Muscle of leg (tissue), 11 donors: ENCODE data around the gene PELI1. TPM values are rescaled to one million over a fixed set of nuclear protein-coding genes. Genes with fewer than 3 reads are reported as not detected.
"Not testable (repeated sequence)": the region's sequence is repeated elsewhere in the genome, so short reads cannot be mapped to it uniquely, and the experiment has no call there.

Source experiments
- DNase-seq: peaks from one replicate; pipeline ENCODE4 v3.0.0; 2013
- H3K27ac ChIP-seq: one replicate; pipeline ENCODE4 v1.5.1; 2013; ENCODE audit warnings: mild to moderate bottlenecking, low read length, control low read depth
- H3K27me3 ChIP-seq: one replicate; pipeline ENCODE4 v1.6.1; 2013; ENCODE audit warnings: low read length; ENCODE audit not compliant: control insufficient read depth, insufficient read depth
- H3K36me3 ChIP-seq: one replicate; pipeline ENCODE4 v1.6.1; 2013; ENCODE audit warnings: low read length; ENCODE audit not compliant: control insufficient read depth, insufficient read depth
- H3K4me1 ChIP-seq: one replicate; pipeline ENCODE4 v1.6.1; 2013; ENCODE audit warnings: low read length; ENCODE audit not compliant: control insufficient read depth, insufficient read depth
- H3K4me3 ChIP-seq: one replicate; pipeline ENCODE4 v1.5.1; 2013; ENCODE audit warnings: low read length, control low read depth
- H3K9me3 ChIP-seq: replicated peaks from 2 replicates; pipeline ENCODE4 v1.6.1; 2013; ENCODE audit warnings: low read depth, low read length; ENCODE audit not compliant: control insufficient read depth
- WGBS: methylation state at CpG from one replicate; pipeline ENCODE4 v1.1.5; 2013; ENCODE audit warnings: missing lambda C conversion rate; ENCODE audit not compliant: insufficient coverage; 5-methylcytosine and 5-hydroxymethylcytosine counted together
- polyA plus RNA-seq, 8 donors: library from polyadenylated mRNA; unstranded; fragments of 120-200 nt; gene quantifications; one replicate each; pipeline versions ENCODE4 v1.2.1 to v1.2.3, GENCODE V29; 2013; ENCODE audit warnings: inconsistent platforms in 1 of 8, low replicate concordance in 1 of 8; ENCODE audit not compliant: insufficient read length in 8 of 8, insufficient read depth in 1 of 8
- total RNA-seq: library from RNA; stranded (reverse); fragments of 120-200 nt; gene quantifications from one replicate; pipeline ENCODE4 v1.2.4, GENCODE V29; 2013

Gene PELI1
- total and polyA plus RNA-seq, 9 donors: 12.2 to 24.2 (median 17.9) TPM

- Histone ChIP-seq H3K36me3 (peaks cover 28% of the 10 kb centered on the region), H3K9me3 (no peaks in the 10 kb centered on the region), H3K27me3 (no peaks in the 10 kb centered on the region), H3K4me3 (no peak overlapping the region), H3K4me1 (no peaks in the 10 kb centered on the region), H3K27ac (no peak overlapping the region)
- DNase-seq: no peak
- WGBS: 77% methylated on average over 3 of the region's 4 CpGs
Observed at GRCh38 chr2:64093341-64093740, 50.9 kb downstream of the PELI1 start.

GRCh38 chr2:64092502-64092901 lies 51.7 kb downstream of the PELI1 start:
- no peak overlapping the region for H3K27ac ChIP-seq
- DNase-seq: no peak
- peaks cover 28% of the 10 kb centered on the region for H3K36me3 ChIP-seq
- no CpG with 5 or more reads among the region's 4 CpGs for WGBS
- no peaks in the 10 kb centered on the region for H3K4me1 ChIP-seq
- no peaks in the 10 kb centered on the region for H3K9me3 ChIP-seq
- H3K4me3 ChIP-seq: no peak overlapping the region
- H3K27me3 ChIP-seq: no peaks in the 10 kb centered on the region

GRCh38 chr2:64090264-64090663 lies 54.0 kb downstream of the PELI1 start:
- H3K27me3 ChIP-seq: no peaks in the 10 kb centered on the region
- 89% methylated on average over 2 of the region's 2 CpGs for whole genome bisulfite sequencing
- H3K27ac ChIP-seq: no peak overlapping the region
- H3K4me1 ChIP-seq: no peaks in the 10 kb centered on the region
- peaks cover 19% of the 10 kb centered on the region for H3K36me3 ChIP-seq
- no peak for DNase-seq
- no peaks in the 10 kb centered on the region for H3K9me3 ChIP-seq
- no peak overlapping the region for H3K4me3 ChIP-seq

- Histone ChIP-seq H3K27me3 (no peaks in the 10 kb centered on the region), H3K4me3 (no peak overlapping the region), H3K9me3 (no peaks in the 10 kb centered on the region), H3K4me1 (no peaks in the 10 kb centered on the region), H3K27ac (no peak overlapping the region), H3K36me3 (peaks cover 9% of the 10 kb centered on the region)
- no peak for DNase-seq
- 86% methylated on average over 6 of the region's 6 CpGs for WGBS
Observed at GRCh38 chr2:64086347-64087082, 57.7 kb downstream of the PELI1 start.

- H3K27ac ChIP-seq: no peak overlapping the region
- H3K4me1 ChIP-seq: no peaks in the 10 kb centered on the region
- no CpG with 5 or more reads among the region's 2 CpGs for WGBS
Observed at GRCh38 chr2:64085936-64086335, 58.3 kb downstream of the PELI1 start.

GRCh38 chr2:64081046-64081445 lies 63.2 kb downstream of the PELI1 start:
- H3K4me3 ChIP-seq: no peak overlapping the region
- WGBS: 90% methylated on average over 5 of the region's 8 CpGs
- H3K9me3 ChIP-seq: no peaks in the 10 kb centered on the region
- DNase-seq: no peak
- H3K36me3 ChIP-seq: no peaks in the 10 kb centered on the region
- no peaks in the 10 kb centered on the region for H3K4me1 ChIP-seq
- H3K27me3 ChIP-seq: no peaks in the 10 kb centered on the region
- H3K27ac ChIP-seq: no peak overlapping the region

More at GRCh38 chr2:64085936-64086335, 58.3 kb downstream of the PELI1 start:
- DNase-seq: no peak
- Histone ChIP-seq H3K36me3 (peaks cover 5% of the 10 kb centered on the region), H3K9me3 (no peaks in the 10 kb centered on the region), H3K27me3 (no peaks in the 10 kb centered on the region), H3K4me3 (no peak overlapping the region)

GRCh38 chr2:64080179-64080578 lies 64.0 kb downstream of the PELI1 start:
- Histone ChIP-seq H3K36me3 (no peaks in the 10 kb centered on the region), H3K9me3 (no peaks in the 10 kb centered on the region), H3K4me3 (no peak overlapping the region), H3K4me1 (no peaks in the 10 kb centered on the region), H3K27me3 (no peaks in the 10 kb centered on the region), H3K27ac (no peak overlapping the region)
- DNase-seq: no peak
- 80% methylated on average over 1 of the region's 1 CpG for WGBS

- not testable (repeated sequence) for H3K36me3 ChIP-seq, DNase-seq, H3K4me3 ChIP-seq, H3K4me1 ChIP-seq, H3K27me3 ChIP-seq, H3K9me3 ChIP-seq, H3K27ac ChIP-seq
- WGBS: 92% methylated on average over 4 of the region's 6 CpGs
Observed at GRCh38 chr2:64079688-64080087, 64.5 kb downstream of the PELI1 start.

- not testable (repeated sequence) for H3K36me3 ChIP-seq, H3K4me3 ChIP-seq, H3K27me3 ChIP-seq, H3K4me1 ChIP-seq, H3K9me3 ChIP-seq, DNase-seq, H3K27ac ChIP-seq
- 82% methylated on average over 7 of the region's 7 CpGs for WGBS
Observed at GRCh38 chr2:64076828-64077227, 67.4 kb downstream of the PELI1 start.

GRCh38 chr2:64074616-64075015 lies 69.6 kb downstream of the PELI1 start:
- not testable (repeated sequence) for H3K36me3 ChIP-seq, H3K4me1 ChIP-seq, H3K27ac ChIP-seq, H3K9me3 ChIP-seq, DNase-seq, H3K27me3 ChIP-seq, H3K4me3 ChIP-seq
- WGBS: 100% methylated on average over 1 of the region's 6 CpGs

- Histone ChIP-seq H3K36me3 (no peaks in the 10 kb centered on the region), H3K9me3 (no peaks in the 10 kb centered on the region), H3K27me3 (no peaks in the 10 kb centered on the region), H3K27ac (no peak overlapping the region), H3K4me3 (no peak overlapping the region), H3K4me1 (no peaks in the 10 kb centered on the region)
- no CpG with 5 or more reads among the region's 1 CpG for WGBS
- DNase-seq: no peak
Observed at GRCh38 chr2:64067326-64067725, 76.9 kb downstream of the PELI1 start.
